Subcutaneous abdominal adipose tissue (tissue), 5 donors: ENCODE data around the gene BTBD16.

ENCODE experiments used
- H3K27ac ChIP-seq: one replicate; pipeline ENCODE4 v1.7.0; 2013; ENCODE audit warnings: low read depth, mild to moderate bottlenecking, inconsistent platforms, low read length, moderate library complexity
- H3K27me3 ChIP-seq, 5 donors: one replicate each; pipeline ENCODE4 v1.7.0; 2013; ENCODE audit warnings: low read length in 5 of 5, inconsistent platforms in 1 of 5; ENCODE audit not compliant: control insufficient read depth in 5 of 5, insufficient read depth in 4 of 5
- H3K36me3 ChIP-seq, 5 donors: one replicate each; pipeline ENCODE4 v1.7.0; 2013; ENCODE audit warnings: low read length in 5 of 5; ENCODE audit not compliant: control insufficient read depth in 5 of 5, insufficient read depth in 5 of 5
- H3K4me1 ChIP-seq, 5 donors: one replicate each; pipeline ENCODE4 v1.7.0; 2013; ENCODE audit warnings: low read length in 5 of 5, mild to moderate bottlenecking in 3 of 5, moderate library complexity in 1 of 5; ENCODE audit not compliant: control insufficient read depth in 5 of 5, insufficient read depth in 5 of 5
- H3K4me3 ChIP-seq, 5 donors: one replicate each; pipeline ENCODE4 v1.7.0; 2013; ENCODE audit warnings: low read length in 5 of 5, low read depth in 1 of 5
- H3K9ac ChIP-seq, 5 donors: one replicate each; pipeline ENCODE4 v1.7.0; 2013; ENCODE audit warnings: low read length in 5 of 5, mild to moderate bottlenecking in 4 of 5, moderate library complexity in 3 of 5
- H3K9me3 ChIP-seq, 5 donors: one replicate each; pipeline ENCODE4 v1.7.0; 2013; ENCODE audit warnings: low read length in 5 of 5; ENCODE audit not compliant: control insufficient read depth in 5 of 5
- donor health status: healthy.
- donor health status: healthy.
- donor health status: healthy.
- donor health status: healthy.
- donor health status: healthy.

BTBD16 gene

DNA sequence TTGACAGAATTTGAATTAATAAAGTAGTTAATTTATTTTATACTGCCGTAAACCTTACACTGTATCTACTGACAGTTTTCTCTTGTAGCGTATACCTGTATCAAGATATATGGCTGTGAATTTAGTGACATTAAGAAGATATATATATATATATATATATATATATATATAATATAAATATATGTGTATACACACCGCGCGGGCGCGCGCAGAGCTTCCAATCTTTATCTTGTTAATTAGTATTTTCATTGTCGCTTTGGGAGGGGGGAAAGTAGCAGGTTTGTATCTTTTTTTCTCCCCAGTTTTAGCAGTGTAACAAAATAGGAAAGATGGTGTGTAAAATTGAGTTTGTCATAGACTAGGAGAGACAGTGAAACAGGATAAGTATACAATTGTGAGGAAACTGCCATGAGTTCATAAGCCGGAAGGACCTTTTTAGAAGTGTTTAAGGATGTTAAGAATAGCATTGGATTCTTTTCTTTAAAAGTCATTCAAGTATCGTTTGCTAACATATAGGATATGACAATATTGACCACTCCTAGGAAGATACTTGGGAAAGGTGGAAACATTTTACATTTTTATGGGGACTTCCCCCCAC, 105.4 kb downstream of the BTBD16 start:
- peak overlapping the region in 1 of 5 donors; percentile 30 for H3K9ac ChIP-seq
- H3K9me3 ChIP-seq, result no peaks in the 10 kb centered on the region
- peaks cover 0 to 2% (median 0%) of the 10 kb centered on the region in 5 donors for H3K36me3 ChIP-seq
- H3K4me1 ChIP-seq, result peaks cover 0 to 28% (median 24%) of the 10 kb centered on the region in 5 donors
- peak overlapping the region in 2 of 5 donors; percentile 31 to 33 for H3K4me3 ChIP-seq
- no peak overlapping the region for H3K27ac ChIP-seq
- H3K27me3 ChIP-seq, result no peaks in the 10 kb centered on the region

DNA sequence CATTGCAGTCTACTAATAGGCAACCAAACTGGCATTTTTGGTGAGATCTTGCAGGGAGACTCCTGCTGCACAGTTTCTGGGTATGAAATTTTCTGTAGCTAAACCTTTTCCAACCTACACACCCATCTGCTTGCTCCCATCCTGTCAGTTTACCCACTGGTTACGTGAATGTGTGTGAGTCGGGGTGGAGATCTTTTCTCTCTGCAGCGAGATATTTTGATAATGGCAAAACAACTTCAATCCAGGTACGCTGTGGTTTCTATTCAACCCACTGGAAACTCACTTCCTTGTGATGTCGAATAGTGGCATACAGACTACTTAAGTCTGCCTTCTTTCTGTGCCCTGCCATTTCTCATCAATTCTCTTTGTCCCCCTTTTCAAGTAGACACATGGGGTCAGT, 107.9 kb downstream of the BTBD16 start:
- H3K27me3 ChIP-seq, result no peaks in the 10 kb centered on the region
- H3K4me3 ChIP-seq, result no peak overlapping the region
- H3K36me3 ChIP-seq, result peaks cover 0 to 2% (median 0%) of the 10 kb centered on the region in 5 donors
- H3K27ac ChIP-seq, result no peak overlapping the region
- H3K4me1 ChIP-seq, result peaks cover 0 to 18% (median 11%) of the 10 kb centered on the region in 5 donors
- no peak overlapping the region for H3K9ac ChIP-seq
- no peaks in the 10 kb centered on the region for H3K9me3 ChIP-seq

DNA sequence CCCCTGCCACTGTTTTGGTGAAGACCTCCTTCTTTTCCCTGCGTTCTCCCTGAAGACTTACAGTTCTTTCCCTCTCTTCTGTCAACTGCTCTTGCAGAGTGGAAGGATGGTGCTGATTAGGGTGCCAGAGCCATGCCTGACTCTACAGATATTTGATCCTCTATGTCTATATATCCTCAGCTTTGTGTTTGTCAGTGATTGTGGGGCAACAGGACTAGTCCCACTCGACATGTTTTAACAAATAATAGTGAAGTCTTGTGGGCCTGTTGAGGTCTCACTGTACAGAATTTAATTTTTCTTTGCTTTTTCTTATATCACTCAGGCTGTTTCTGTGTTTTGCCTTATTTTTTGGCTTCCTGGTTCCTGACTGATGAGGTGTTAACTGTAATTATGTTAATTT, 108.4 kb downstream of the BTBD16 start:
- Histone ChIP-seq H3K36me3 (peaks cover 0 to 2% (median 0%) of the 10 kb centered on the region in 5 donors), H3K27me3 (no peaks in the 10 kb centered on the region), H3K9me3 (no peaks in the 10 kb centered on the region), H3K4me1 (peaks cover 0 to 15% (median 9%) of the 10 kb centered on the region in 5 donors), H3K9ac (no peak overlapping the region), H3K4me3 (no peak overlapping the region), H3K27ac (no peak overlapping the region)

DNA sequence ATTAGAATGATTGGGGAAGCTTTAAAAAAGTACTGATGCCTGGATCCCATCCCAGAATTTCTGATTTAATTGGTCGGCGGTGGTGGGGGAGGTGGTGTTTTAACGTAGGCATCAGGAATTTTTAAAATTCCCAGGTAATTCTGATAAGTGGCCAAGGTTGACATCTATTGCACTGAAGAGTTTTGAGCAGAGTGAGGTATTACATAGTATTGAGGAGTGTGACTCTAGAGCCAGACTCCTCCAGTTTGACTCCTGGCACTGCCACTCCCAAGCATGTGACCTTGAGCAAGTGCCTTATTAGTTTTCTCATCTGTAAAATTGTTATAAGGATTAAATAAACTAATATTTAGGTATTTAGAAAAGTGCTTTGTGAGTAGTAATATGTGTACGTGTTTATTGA, 109.6 kb downstream of the BTBD16 start:
- Histone ChIP-seq H3K9ac (no peak overlapping the region), H3K4me3 (no peak overlapping the region), H3K9me3 (no peaks in the 10 kb centered on the region), H3K4me1 (peaks cover 0 to 9% (median 4%) of the 10 kb centered on the region in 5 donors), H3K36me3 (peaks cover 0 to 2% (median 0%) of the 10 kb centered on the region in 5 donors), H3K27me3 (no peaks in the 10 kb centered on the region), H3K27ac (no peak overlapping the region)

DNA sequence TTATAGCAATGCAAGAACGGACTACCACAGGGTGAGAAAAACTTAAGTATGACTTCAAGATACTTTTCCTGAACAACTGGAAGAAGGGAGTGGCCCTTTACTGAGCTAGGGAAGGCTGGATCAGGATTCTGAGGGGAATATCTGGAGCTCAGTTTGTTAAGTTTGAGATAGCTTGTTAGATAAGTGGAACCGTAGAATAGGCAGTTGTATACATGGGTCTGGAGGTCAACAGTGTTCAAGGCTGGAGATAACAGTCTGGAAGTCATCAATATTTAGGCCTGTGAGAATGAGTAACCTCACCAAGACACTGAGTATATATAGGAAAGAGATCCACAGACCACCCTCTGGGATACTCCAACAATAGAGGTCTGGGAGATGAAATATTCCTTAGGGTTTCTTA, 110.6 kb downstream of the BTBD16 start:
- no peaks in the 10 kb centered on the region for H3K27me3 ChIP-seq
- no peak overlapping the region for H3K4me3 ChIP-seq
- H3K36me3 ChIP-seq, result peaks cover 0 to 2% (median 0%) of the 10 kb centered on the region in 5 donors
- no peak overlapping the region for H3K27ac ChIP-seq
- H3K4me1 ChIP-seq, result peaks cover 0 to 8% (median 0%) of the 10 kb centered on the region in 5 donors
- H3K9me3 ChIP-seq, result no peaks in the 10 kb centered on the region
- H3K9ac ChIP-seq, result no peak overlapping the region

- H3K4me3 ChIP-seq, result no peak overlapping the region
- H3K9me3 ChIP-seq, result no peaks in the 10 kb centered on the region
- peaks cover 0 to 5% (median 0%) of the 10 kb centered on the region in 5 donors for H3K4me1 ChIP-seq
- H3K27ac ChIP-seq, result no peak overlapping the region
- H3K36me3 ChIP-seq, result no peaks in the 10 kb centered on the region
- H3K9ac ChIP-seq, result no peak overlapping the region
- no peaks in the 10 kb centered on the region for H3K27me3 ChIP-seq
These were observed 115.4 kb downstream of the BTBD16 start for GRCh38 chr10:122386514-122386913.

DNA sequence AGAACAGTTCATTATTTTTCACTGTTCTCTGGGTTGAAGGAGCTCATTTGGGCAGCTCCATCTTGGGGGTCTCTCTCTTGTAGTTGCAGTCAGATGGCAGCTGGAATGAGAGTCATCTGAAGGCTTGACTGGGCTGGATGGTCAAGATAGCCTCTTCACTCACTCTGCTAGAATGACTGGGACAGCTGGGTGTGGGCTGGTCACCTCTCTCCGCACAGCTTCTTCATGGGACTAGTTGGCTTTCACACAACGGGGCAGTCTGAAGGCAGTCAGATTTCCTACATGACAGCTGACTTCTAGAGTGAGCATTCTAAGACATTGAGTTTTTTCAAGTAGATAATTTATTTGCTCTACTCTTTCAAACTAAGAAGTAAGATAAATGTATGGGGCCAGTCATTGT, 116.5 kb downstream of the BTBD16 start:
- H3K9ac ChIP-seq, result no peak overlapping the region
- peaks cover 0 to 10% (median 7%) of the 10 kb centered on the region in 5 donors for H3K4me1 ChIP-seq

More for the DNA sequence above, 116.5 kb downstream of the BTBD16 start:
- Histone ChIP-seq H3K27me3 (no peaks in the 10 kb centered on the region), H3K27ac (no peak overlapping the region), H3K4me3 (no peak overlapping the region), H3K36me3 (no peaks in the 10 kb centered on the region), H3K9me3 (no peaks in the 10 kb centered on the region)
